NT2/D1 (cell line): ENCODE measurements around the gene OR52E6.

Experiments used
- YY1 ChIP-seq: IDR thresholded peaks from 2 replicates; pipeline ENCODE4 v1.6.1; 2011; ENCODE audit not compliant: insufficient read length, insufficient read depth
- ZNF274 ChIP-seq: IDR thresholded peaks from 2 replicates; pipeline ENCODE4 v1.6.1; 2011; ENCODE audit warnings: mild to moderate bottlenecking, low read depth, low read length

GRCh38 chr11:5880329-5880728 lies 38.6 kb upstream of the OR52E6 start, which contains the start of gene OR52E4:
- TF ChIP-seq YY1 (no peak), ZNF274 (no peak)
